GM21381 (cell line): Measurements from ENCODE around the gene FIGNL1.

ENCODE experiments used
- ATAC-seq: cut with Tn5 transposase; IDR thresholded peaks from one replicate; pipeline ENCODE4 v1.9.1; 2021; ENCODE audit warnings: mild to moderate bottlenecking, moderate library complexity; ENCODE audit not compliant: unreplicated experiment

Gene FIGNL1

DNA sequence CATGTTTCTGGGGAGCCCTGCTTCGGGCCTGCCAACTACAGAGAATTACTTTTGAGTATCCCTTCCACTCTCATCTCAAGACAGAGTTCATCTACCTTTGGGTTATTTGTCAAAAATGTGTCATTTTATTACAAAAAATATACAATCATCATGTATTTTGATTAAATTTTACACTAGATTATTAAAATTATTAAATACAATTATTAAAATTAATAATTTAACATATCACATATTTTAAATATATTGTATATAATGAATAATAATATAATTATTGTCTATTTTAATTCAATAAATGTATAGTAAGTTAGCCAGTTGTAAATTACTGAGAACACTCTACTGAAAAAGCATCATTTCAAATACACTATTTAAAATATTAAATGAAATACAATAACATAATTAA is 50.9 kb downstream of the FIGNL1 start:
- ATAC-seq: no peak

DNA sequence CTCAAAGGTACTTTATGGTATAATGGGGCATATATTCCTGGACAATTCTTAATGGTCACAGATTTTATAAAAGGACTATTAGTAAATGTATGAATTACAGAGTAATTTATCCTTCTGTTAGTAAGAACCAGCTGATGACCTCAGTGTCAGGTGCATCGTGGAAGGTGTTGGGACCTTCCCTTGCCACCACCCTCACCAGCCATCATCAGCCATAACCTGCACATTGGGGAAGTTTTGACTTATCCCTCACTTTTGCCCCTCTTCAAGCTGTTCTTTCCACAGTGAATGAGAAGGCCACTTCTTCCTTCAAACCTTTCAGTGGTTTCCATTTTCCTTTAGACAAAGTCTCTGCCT is 52.2 kb downstream of the FIGNL1 start:
- ATAC-seq: no peak

DNA sequence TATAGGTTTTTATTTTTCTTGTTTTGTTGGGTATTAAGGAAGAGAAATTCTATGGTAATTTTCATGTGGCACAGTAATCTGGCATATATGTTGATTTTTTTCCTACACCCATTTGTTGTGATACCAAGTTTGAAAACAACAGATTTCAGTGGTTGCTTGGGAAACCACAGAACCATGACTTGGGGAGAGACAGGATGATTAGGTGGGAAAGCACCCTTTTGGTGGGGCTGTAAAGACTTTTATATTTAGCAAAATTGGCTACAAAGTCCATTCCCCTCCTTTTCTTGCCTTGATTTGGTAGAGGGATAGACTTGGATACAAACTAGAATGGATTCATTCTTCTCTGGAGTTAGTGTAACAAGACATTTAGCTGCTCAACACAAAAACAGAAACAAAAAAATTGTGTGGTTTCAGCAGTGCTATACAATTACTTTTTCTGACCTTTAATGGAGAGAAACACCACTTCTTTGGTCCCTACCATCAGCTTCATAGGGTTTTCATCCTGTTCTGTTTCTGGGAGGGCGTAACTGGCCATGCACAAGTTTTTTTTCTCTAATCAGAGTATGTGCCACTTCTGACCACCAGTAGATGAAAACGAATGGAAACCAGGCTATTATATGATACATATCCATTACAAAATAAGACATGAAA is 52.7 kb downstream of the FIGNL1 start:
- ATAC-seq: peak; percentile 73

DNA sequence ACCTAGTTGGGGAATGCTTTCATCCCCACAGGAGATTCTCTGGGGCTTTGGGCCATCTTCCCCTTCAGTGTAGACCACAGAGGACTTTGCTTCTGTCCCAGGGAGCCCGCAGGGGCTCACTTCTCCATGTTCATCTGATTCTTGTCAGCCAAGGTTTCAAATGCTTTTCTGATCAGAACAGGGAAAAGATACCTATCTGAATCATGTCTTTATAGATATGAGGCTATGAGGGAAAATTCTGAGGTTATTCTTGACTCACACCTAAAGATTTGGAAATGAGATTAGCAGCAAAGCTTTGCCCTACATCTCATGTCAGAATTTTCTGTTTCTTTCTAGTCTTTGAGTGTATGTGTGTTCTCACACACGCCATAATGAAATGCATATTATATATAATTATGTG is 53.3 kb downstream of the FIGNL1 start:
- ATAC-seq: peak; percentile 12

DNA sequence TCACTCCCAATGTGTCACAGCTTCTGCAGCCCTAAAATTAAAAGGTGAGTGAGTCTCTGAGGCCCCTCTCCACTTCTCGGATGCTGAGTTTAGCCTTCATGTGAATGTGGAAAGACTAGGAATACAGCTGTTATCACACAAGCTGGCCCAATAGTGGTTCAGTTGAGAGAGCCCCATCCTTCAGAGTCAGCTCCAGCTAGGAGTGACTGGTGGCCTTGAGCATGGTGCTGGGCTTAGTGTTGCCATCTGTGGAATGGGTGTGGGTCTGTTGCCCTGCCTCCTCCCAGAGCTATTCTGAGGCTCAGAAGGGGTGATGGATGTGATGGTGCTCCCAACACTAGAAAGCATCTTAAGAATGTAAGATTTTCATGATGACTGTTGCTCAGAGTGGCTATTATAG is 55.8 kb downstream of the FIGNL1 start:
- no peak for ATAC-seq
